ENCODE results near the gene STAT5B.
"Not testable (repeated sequence)": the region's sequence is repeated elsewhere in the genome, so short reads cannot be mapped to it uniquely, and the experiment has no call there.

STAT5B gene

GRCh38 chr17:42193216-42193968 is 82.8 kb downstream of the STAT5B start:
- DNase-seq (ENCODE audit: low spot score), result peak; percentile 44

GRCh38 chr17:42192189-42193126 is 83.7 kb downstream of the STAT5B start:
- no peak for DNase-seq (ENCODE audit: low spot score)

- no peak for DNase-seq (ENCODE audit: low spot score)
Observed at GRCh38 chr17:42191275-42191608, 84.9 kb downstream of the STAT5B start.

- no peak for DNase-seq (ENCODE audit: low spot score)
Observed at GRCh38 chr17:42190491-42191274, 85.5 kb downstream of the STAT5B start.

GRCh38 chr17:42189651-42189965 is 86.6 kb downstream of the STAT5B start:
- DNase-seq (ENCODE audit: low spot score), result no peak

- DNase-seq (ENCODE audit: low spot score), result no peak
Observed at GRCh38 chr17:42188749-42189650, 87.2 kb downstream of the STAT5B start.

- no peak for DNase-seq (ENCODE audit: low spot score)
Observed at GRCh38 chr17:42187833-42188232, 88.4 kb downstream of the STAT5B start.

GRCh38 chr17:42186191-42186590 is 90.0 kb downstream of the STAT5B start:
- DNase-seq (ENCODE audit: low spot score), result not testable (repeated sequence)

- DNase-seq (ENCODE audit: low spot score), result no peak
Observed at GRCh38 chr17:42185621-42185930, 90.6 kb downstream of the STAT5B start.

- no peak for DNase-seq (ENCODE audit: low spot score)
Observed at GRCh38 chr17:42184713-42185620, 91.2 kb downstream of the STAT5B start, which contains the start of gene HCRT. Gene HCRT (minus strand): TSS chr17:42185452. CDS start chr17:42185365, 87 bp downstream.

- peak; percentile 99 for DNase-seq (ENCODE audit: low spot score)
Observed at GRCh38 chr17:42183741-42184711, 92.2 kb downstream of the STAT5B start.

GRCh38 chr17:42182927-42183734 is 93.1 kb downstream of the STAT5B start:
- DNase-seq (ENCODE audit: low spot score), result no peak

GRCh38 chr17:42181851-42182207 is 94.4 kb downstream of the STAT5B start:
- DNase-seq (ENCODE audit: low spot score), result no peak

- DNase-seq (ENCODE audit: low spot score), result peak; percentile 99
Observed at GRCh38 chr17:42180922-42181850, 95.0 kb downstream of the STAT5B start, which contains the start of gene KCNH4. Gene KCNH4 (minus strand): TSS chr17:42181142. CDS start chr17:42180945, 197 bp downstream.

GRCh38 chr17:42180411-42180921 is 95.7 kb downstream of the STAT5B start:
- DNase-seq (ENCODE audit: low spot score), result peak; percentile 58

GRCh38 chr17:42179911-42180410 is 96.2 kb downstream of the STAT5B start:
- DNase-seq (ENCODE audit: low spot score), result peak; percentile 62

GRCh38 chr17:42179335-42179734 is 96.9 kb downstream of the STAT5B start:
- DNase-seq (ENCODE audit: low spot score), result no peak
